Effector memory CD4-positive, alpha-beta T cell (primary cell): ENCODE measurements around the gene CRISPLD2.

Experiments
- DNase-seq, 3 donors: peaks; one replicate each; pipeline ENCODE4 v3.0.0-alpha.2; 2020
- H3K27ac ChIP-seq: 2 replicates; pipeline ENCODE4 v1.7.0; 2013; ENCODE audit warnings: mild to moderate bottlenecking, low read length, moderate library complexity; ENCODE audit not compliant: insufficient read depth, poor library complexity, severe bottlenecking
- H3K27me3 ChIP-seq: replicated peaks from 2 replicates; pipeline ENCODE4 v1.7.0; 2013; ENCODE audit warnings: mild to moderate bottlenecking, low read length; ENCODE audit not compliant: insufficient read depth, control insufficient read depth, poor library complexity, severe bottlenecking
- H3K36me3 ChIP-seq: 2 replicates; pipeline ENCODE4 v1.7.0; 2013; ENCODE audit warnings: mild to moderate bottlenecking, low read length, moderate library complexity; ENCODE audit not compliant: control insufficient read depth, insufficient read depth
- H3K4me1 ChIP-seq: 2 replicates; pipeline ENCODE4 v1.7.0; 2013; ENCODE audit warnings: low read length, mild to moderate bottlenecking; ENCODE audit not compliant: control insufficient read depth, insufficient read depth, poor library complexity, severe bottlenecking
- H3K4me3 ChIP-seq: 2 replicates; pipeline ENCODE4 v1.7.0; 2013; ENCODE audit warnings: low read length, low read depth, mild to moderate bottlenecking; ENCODE audit not compliant: insufficient read depth, poor library complexity, severe bottlenecking
- H3K9me3 ChIP-seq: 2 replicates; pipeline ENCODE4 v1.7.0; 2013; ENCODE audit warnings: mild to moderate bottlenecking, low read length, moderate library complexity; ENCODE audit not compliant: control insufficient read depth

The CRISPLD2 gene

DNA sequence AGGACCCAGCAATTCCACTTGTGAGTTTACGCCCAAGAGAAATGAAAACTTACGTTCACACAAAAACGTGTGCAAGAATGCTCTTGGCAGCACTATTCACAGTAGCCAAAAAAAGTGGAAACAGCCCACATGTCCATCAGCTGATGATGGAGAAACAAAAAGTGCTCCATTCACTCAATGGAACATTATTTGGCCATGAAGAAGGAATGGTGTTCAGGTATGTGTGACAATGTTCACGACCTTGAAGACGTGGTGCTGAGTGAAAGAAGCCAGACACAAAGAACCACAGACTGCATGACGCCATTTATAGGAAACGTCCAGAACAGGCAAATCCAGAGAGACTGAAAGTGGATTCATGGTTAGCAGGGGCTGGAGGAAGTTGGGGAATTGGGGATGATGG is 106.7 kb downstream of the CRISPLD2 start:
- Histone ChIP-seq H3K4me3 (no peak overlapping the region), H3K9me3 (no peaks in the 10 kb centered on the region), H3K36me3 (no peaks in the 10 kb centered on the region), H3K27me3 (no peaks in the 10 kb centered on the region), H3K27ac (no peak overlapping the region), H3K4me1 (no peaks in the 10 kb centered on the region)
- DNase-seq: no peak

DNA sequence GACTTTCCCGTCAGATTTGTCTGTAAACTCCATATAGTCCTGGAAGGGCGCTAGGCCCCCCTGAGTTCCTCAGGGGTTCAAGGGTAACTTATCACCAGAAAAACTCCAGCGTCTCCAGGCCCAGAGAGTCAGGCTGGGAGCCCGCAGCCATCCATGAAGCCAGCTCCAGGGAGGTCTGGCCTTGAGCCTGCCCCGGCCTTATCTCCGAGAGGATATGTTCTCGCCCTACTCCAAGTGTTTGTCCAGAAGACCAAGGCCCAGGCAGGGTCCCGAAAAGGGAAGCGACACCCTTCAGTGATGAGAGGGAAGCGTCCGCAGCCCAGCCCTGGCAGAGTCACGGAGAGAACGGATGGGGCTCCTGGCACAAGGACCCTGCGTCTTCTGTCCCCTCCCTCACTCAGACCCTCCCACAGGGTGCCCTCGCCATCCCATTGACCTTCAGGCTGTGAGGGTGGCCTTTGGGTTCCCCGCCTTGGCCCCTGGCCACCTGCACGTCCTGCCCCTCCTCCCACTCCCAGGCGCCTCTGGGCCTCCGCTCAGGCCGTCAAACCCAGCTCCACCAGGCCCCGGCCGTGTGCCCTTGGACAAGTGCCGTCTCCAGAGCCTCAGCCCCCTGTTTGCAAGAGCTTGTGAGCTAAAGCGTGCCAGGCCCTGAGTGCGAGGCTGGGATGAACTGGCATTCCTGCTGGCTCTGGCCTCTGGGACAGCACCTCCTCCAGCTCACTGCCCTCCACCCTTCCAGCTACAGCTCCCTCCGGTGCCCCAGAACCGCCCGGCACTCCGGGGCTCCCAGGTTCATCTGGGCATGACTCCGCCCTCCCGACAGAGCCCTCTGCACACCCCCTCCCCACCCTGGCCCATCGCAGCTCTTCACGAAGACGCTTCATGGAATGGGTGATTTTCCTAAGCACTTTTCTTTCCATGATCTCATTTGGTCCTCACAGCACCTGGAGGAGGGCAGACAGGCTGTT is 108.1 kb downstream of the CRISPLD2 start:
- Histone ChIP-seq H3K36me3 (no peaks in the 10 kb centered on the region), H3K9me3 (no peaks in the 10 kb centered on the region), H3K27me3 (no peaks in the 10 kb centered on the region), H3K27ac (no peak overlapping the region), H3K4me3 (no peak overlapping the region), H3K4me1 (no peaks in the 10 kb centered on the region)
- no peak for DNase-seq

DNA sequence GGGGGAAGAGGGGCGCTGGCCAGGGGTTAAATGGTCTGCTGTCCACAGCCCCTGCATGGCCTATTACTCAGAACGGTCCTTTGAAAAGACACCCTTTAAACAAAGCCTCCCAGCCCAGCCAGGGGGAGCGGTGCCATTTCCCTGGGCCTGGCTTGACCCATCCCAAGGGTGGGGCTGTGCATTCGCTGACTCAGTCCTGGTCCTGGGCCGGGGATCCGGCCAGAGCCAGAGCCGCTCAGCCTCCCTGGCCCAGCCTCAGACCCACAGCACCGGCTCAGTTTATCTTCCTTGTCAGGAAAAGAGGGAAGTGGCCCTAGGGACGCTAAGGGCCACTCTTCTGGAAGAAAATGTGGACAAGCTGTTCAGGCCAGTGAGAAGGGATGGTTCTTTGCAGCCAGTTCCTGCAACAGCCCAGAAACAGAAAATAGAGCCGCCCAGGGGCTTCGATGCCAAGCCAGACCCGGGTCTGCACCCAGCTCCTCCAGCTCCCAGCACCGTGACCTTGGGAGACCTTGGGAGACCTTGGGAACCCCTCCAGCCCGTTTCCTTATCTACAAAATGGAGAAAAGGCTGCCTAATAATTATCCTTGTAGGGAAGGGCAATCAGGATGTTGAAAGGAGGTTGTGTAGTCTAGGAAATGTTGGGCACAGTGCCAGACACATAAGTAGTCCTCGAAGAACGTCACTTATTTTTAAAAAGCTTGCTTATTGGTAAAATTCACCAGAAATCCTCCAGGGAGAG is 109.1 kb downstream of the CRISPLD2 start:
- Histone ChIP-seq H3K4me3 (no peak overlapping the region), H3K27ac (no peak overlapping the region), H3K4me1 (no peaks in the 10 kb centered on the region), H3K36me3 (no peaks in the 10 kb centered on the region), H3K9me3 (no peaks in the 10 kb centered on the region), H3K27me3 (no peaks in the 10 kb centered on the region)
- no peak for DNase-seq

DNA sequence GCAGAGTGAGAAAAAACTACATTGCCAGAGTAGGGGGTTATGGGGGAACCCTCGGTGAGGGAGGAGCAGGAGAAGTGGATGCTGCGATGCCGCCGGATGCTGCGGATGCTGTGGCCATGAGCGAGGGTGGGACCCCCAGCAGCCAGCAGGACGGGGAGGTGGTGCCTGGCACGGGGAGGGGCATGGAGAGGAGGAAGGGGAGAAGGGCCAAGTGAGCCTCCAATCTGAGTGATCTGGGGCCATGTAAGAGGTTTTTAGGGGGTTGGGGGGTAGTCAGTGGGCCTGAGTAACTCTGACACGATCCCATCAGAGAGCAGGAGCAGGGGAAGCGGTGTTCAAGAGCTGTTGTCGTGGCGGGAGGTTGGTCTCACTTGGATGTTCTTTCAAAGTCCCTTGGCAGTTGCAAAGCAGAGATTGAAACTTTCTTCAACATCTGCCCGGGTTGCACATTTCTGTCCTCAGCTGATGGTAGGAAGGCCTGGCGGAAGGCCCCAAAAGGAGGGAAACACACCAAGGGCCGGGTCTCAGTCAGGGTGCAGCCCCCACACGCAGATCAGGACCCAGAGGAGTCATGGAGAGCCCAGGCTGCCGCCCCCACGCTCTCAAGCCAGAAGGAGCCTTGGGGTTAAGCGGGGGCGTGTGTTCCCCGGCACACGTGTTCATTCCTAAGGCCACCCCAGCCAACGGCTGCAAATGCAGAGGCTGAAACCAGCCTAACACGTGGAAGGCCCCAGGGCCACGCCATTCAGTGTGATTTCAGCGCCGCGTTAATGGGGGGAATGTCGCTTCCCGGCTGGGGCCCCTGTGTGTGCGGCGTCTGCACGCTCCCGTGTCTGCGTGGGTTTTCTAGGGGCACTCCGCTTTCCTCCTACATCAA is 109.9 kb downstream of the CRISPLD2 start:
- Histone ChIP-seq H3K4me1 (no peaks in the 10 kb centered on the region), H3K27me3 (no peaks in the 10 kb centered on the region), H3K36me3 (no peaks in the 10 kb centered on the region), H3K9me3 (no peaks in the 10 kb centered on the region), H3K27ac (no peak overlapping the region), H3K4me3 (no peak overlapping the region)
- no peak for DNase-seq

DNA sequence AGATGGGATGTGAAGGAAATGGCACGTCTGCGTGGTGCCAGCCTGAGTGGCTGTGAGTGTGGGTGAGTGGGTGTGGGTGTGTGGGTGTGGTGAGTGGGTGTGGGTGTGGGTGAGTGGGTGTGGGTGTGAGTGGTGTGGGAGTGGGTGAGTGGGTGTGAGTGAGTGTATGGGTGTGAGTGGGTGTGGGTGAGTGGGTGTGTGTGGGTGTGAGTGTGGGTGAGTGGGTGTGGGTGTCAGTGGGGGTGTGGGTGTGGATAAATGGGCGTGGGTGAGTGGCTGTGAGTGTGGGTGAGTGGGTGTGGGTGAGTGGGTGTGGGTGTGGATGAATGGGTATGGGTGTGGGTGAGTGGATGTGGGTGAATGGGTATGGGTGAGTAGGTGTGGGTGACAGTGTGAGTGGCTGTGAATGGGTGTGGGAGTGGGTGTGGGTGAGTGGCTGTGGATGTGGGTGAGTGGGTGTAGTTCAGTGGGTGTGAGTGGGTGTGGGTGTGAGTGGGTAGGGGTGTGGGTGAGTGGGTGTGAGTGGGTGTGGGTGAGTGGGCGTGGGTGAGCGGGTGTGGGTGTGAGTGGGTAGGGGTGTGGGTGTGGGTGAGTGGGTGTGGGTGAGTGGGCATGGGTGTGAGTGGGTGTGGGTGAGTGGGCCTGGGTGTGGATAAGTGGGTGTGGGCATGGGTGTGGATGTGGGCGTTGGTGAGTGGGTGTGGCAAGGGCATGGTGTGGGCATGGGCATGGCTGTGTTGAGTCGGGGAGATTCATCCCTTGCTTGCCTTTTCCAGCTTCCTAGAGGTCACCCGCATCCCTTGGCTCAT is 110.7 kb downstream of the CRISPLD2 start:
- DNase-seq: no peak
- Histone ChIP-seq H3K27ac (no peak overlapping the region), H3K4me1 (no peaks in the 10 kb centered on the region)

DNA sequence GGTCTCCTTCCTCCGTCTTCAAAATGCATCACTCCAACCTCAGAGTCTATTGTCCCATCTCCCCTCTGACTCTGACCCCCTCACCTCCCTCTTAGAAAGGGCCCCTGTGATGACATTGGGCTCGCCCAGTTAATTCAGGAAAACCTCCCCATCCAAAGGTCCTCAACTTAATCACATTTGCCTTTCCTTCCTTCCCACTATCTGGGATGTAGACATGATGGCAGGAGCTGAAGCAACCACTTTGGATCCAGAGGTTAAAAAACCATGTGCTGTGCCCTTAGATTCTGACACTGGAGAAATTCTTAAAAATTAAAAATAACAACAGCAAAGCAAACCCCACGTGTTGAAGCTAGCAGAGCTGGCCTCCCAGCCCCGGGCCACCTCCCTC is 111.3 kb downstream of the CRISPLD2 start:
- H3K36me3 ChIP-seq: no peaks in the 10 kb centered on the region
- no peaks in the 10 kb centered on the region for H3K9me3 ChIP-seq
- no peak overlapping the region for H3K27ac ChIP-seq
- H3K4me3 ChIP-seq: no peak overlapping the region
- no peaks in the 10 kb centered on the region for H3K27me3 ChIP-seq
- no peak for DNase-seq
- no peaks in the 10 kb centered on the region for H3K4me1 ChIP-seq

More for the DNA sequence above, 110.7 kb downstream of the CRISPLD2 start:
- Histone ChIP-seq H3K4me3 (no peak overlapping the region), H3K36me3 (no peaks in the 10 kb centered on the region), H3K9me3 (no peaks in the 10 kb centered on the region), H3K27me3 (no peaks in the 10 kb centered on the region)

DNA sequence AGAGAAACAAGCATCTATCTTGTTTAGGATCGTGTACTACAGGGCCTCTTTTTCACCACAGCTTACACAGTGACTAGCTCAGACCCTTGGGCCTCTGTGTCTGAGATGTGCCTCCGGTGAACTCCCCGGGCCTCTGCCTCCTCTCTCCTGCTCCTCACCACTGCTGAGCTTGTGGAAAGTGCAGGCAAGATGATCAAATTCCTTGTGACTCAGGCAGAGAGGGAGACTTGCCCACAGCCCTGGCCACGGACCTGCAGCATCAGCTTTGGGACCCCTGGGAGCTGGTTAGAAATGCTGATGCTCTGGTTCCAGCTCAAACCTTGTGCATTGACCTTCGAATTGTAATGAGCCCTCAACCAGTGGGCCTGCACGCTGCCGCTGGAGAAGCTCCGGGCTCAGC is 111.7 kb downstream of the CRISPLD2 start:
- no peaks in the 10 kb centered on the region for H3K4me1 ChIP-seq
- H3K27me3 ChIP-seq: no peaks in the 10 kb centered on the region
- H3K9me3 ChIP-seq: no peaks in the 10 kb centered on the region
- H3K4me3 ChIP-seq: no peak overlapping the region
- DNase-seq: no peak
- H3K36me3 ChIP-seq: no peaks in the 10 kb centered on the region
- no peak overlapping the region for H3K27ac ChIP-seq

DNA sequence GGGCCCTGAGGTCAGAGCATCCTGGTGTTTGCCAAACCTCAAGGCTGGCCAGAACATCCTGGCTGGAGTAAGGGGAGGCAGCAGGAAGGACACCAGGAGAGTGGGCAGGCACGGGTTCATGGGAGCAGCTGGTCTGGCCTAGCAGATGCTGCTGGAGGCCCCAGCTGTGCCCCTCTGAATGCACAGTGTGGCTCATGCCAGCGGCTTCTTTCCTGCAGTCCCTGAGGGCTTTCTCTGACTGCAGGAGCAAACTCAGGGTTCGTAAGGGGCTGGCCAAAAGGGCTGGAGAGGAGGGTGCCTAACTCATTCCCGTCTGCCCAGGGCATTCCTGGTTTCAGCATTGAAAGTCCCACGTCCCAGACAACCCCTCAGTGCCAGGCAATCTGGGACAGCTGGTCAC is 112.9 kb downstream of the CRISPLD2 start:
- no peaks in the 10 kb centered on the region for H3K9me3 ChIP-seq
- no peaks in the 10 kb centered on the region for H3K4me1 ChIP-seq
- no peak for DNase-seq
- no peaks in the 10 kb centered on the region for H3K36me3 ChIP-seq
- H3K27ac ChIP-seq: no peak overlapping the region
- H3K27me3 ChIP-seq: no peaks in the 10 kb centered on the region
- H3K4me3 ChIP-seq: no peak overlapping the region
